Tibial nerve (tissue), 4 donors: ENCODE data around the gene NEDD4L. TPM values are rescaled to one million over a fixed set of nuclear protein-coding genes. Genes with fewer than 3 reads are reported as not detected.

Experiments
- DNase-seq, 2 donors: peaks; one replicate each; pipeline ENCODE4 v3.0.0-alpha.2; 2019; ENCODE audit warnings: low spot score in 2 of 2
- H3K27ac ChIP-seq, 4 donors: fragments of 200-600 bp; sonication (generic) in 3 of 4; one replicate each; pipeline ENCODE4 v1.5.1; 2017 to 2019; ENCODE audit warnings: mild to moderate bottlenecking in 1 of 4
- H3K27me3 ChIP-seq, 2 donors: fragments of 200-600 bp; sonication (generic) in 1 of 2; one replicate each; pipeline versions ENCODE4 v1.5.1 to v1.6.0; 2017 to 2019
- H3K36me3 ChIP-seq, 3 donors: fragments of 200-600 bp; sonication (generic); one replicate each; pipeline ENCODE4 v1.5.1; 2018 to 2019
- H3K4me1 ChIP-seq, 4 donors: fragments of 200-600 bp; sonication (generic) in 3 of 4; one replicate each; pipeline ENCODE4 v1.5.1; 2017 to 2019
- H3K4me3 ChIP-seq, 4 donors: fragments of 200-600 bp; sonication (generic) in 3 of 4; one replicate each; pipeline ENCODE4 v1.5.1; 2017 to 2019; ENCODE audit warnings: mild to moderate bottlenecking in 1 of 4, moderate library complexity in 1 of 4
- H3K9me3 ChIP-seq, 4 donors: fragments of 200-600 bp; sonication (generic) in 3 of 4; one replicate each; pipeline ENCODE4 v1.5.1; 2017 to 2019
- EP300 ChIP-seq, 2 donors: sonication (generic); formaldehyde crosslinking; IDR thresholded peaks; one replicate each; pipeline ENCODE4 v1.6.1; 2017; ENCODE audit warnings: antibody characterized with exemption in 2 of 2, mild to moderate bottlenecking in 1 of 2
- POLR2A ChIP-seq, 2 donors: fragments of 450-650 bp; IDR thresholded peaks; one replicate each; pipeline ENCODE4 v1.6.1; 2017; ENCODE audit warnings: antibody characterized with exemption in 2 of 2, mild to moderate bottlenecking in 2 of 2, moderate library complexity in 2 of 2
- WGBS, 2 donors: methylation state at CpG; one replicate each; pipeline ENCODE4 v1.1.5; 2018; 5-methylcytosine and 5-hydroxymethylcytosine counted together
- total RNA-seq, 4 donors: library from RNA; depleted of rRNA; stranded (reverse); fragments of >200 nt; gene quantifications; one replicate each; pipeline ENCODE4 v1.1.0, GENCODE V29; 2016
- TF ChIP-seq, protein P1 (sequence below), 5 experiments: fragments of 200-600 bp in 3 of 5; fragments of 450-650 bp in 2 of 5; sonication (generic) in 3 of 5; IDR thresholded peaks; one replicate each; pipeline ENCODE4 v1.5.1; 2016 to 2019; ENCODE audit warnings: antibody characterized with exemption in 5 of 5, mild to moderate bottlenecking in 3 of 5, moderate library complexity in 2 of 5

NEDD4L gene
- total RNA-seq, 4 donors from 2014 or later: 15.3 to 59.9 (median 26.8) TPM

GRCh38 chr18:58097907-58098166, 53.8 kb downstream of the NEDD4L start:
- H3K9me3 ChIP-seq: no peaks in the 10 kb centered on the region
- H3K27ac ChIP-seq: peak overlapping the region in 3 of 4 donors; percentile 35 to 92 (median 76)
- no peaks in the 10 kb centered on the region for H3K36me3 ChIP-seq
- H3K27me3 ChIP-seq: no peaks in the 10 kb centered on the region
- DNase-seq: no peak
- 78 to 83% methylated on average over 5 of the region's 5 CpGs for WGBS, 2 donors
- H3K4me3 ChIP-seq: no peak overlapping the region
- TF ChIP-seq POLR2A (IDR thresholded peaks at IDR 0.05): no peak
- TF ChIP-seq, protein P1, sequence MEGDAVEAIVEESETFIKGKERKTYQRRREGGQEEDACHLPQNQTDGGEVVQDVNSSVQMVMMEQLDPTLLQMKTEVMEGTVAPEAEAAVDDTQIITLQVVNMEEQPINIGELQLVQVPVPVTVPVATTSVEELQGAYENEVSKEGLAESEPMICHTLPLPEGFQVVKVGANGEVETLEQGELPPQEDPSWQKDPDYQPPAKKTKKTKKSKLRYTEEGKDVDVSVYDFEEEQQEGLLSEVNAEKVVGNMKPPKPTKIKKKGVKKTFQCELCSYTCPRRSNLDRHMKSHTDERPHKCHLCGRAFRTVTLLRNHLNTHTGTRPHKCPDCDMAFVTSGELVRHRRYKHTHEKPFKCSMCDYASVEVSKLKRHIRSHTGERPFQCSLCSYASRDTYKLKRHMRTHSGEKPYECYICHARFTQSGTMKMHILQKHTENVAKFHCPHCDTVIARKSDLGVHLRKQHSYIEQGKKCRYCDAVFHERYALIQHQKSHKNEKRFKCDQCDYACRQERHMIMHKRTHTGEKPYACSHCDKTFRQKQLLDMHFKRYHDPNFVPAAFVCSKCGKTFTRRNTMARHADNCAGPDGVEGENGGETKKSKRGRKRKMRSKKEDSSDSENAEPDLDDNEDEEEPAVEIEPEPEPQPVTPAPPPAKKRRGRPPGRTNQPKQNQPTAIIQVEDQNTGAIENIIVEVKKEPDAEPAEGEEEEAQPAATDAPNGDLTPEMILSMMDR (IDR thresholded peaks at IDR 0.05): no peak
- TF ChIP-seq EP300 (IDR thresholded peaks at IDR 0.05): no peak
- peaks cover 0 to 54% (median 26%) of the 10 kb centered on the region in 4 donors for H3K4me1 ChIP-seq

- H3K27ac ChIP-seq: peak overlapping the region in 2 of 4 donors; percentile 76 to 92
- no peaks in the 10 kb centered on the region for H3K27me3 ChIP-seq
- H3K4me3 ChIP-seq: no peak overlapping the region
- no peak for TF ChIP-seq EP300 (IDR thresholded peaks at IDR 0.05)
- TF ChIP-seq, protein P1 (IDR thresholded peaks at IDR 0.05): no peak
- no peak for TF ChIP-seq POLR2A (IDR thresholded peaks at IDR 0.05)
- H3K4me1 ChIP-seq: peaks cover 0 to 61% (median 32%) of the 10 kb centered on the region in 4 donors
- H3K36me3 ChIP-seq: no peaks in the 10 kb centered on the region
- WGBS, 2 donors: 92% methylated on average over 3 of the region's 3 CpGs
- no peaks in the 10 kb centered on the region for H3K9me3 ChIP-seq
- DNase-seq: no peak
Observed at GRCh38 chr18:58098706-58099105, 54.7 kb downstream of the NEDD4L start.

DNA sequence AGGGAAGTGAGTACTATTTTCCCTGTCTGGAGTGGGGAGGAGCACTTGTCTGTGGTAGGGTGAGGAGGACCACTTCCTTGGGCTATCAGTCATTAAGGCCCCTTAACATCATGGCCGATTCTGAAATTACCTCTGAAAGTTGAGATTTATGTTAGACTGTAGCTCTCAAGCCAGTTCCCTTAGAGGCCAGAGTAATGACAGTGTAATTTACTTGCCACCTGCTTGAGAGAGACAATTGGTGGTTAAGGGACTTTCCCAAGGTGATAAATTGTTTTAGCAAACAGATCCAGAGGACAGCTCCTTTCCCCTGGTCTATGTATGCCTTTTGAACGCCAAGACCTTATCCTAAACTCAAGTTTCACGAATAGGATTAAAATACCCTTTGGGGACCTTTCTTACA, 56.1 kb downstream of the NEDD4L start:
- no peaks in the 10 kb centered on the region for H3K36me3 ChIP-seq
- DNase-seq: no peak
- peak overlapping the region in 3 of 4 donors; percentile 16 to 92 (median 76) for H3K27ac ChIP-seq
- no peak overlapping the region for H3K4me3 ChIP-seq
- H3K27me3 ChIP-seq: no peaks in the 10 kb centered on the region
- H3K4me1 ChIP-seq: peaks cover 0 to 72% (median 30%) of the 10 kb centered on the region in 4 donors
- 58 to 78% methylated on average over 3 of the region's 3 CpGs for WGBS, 2 donors
- H3K9me3 ChIP-seq: no peaks in the 10 kb centered on the region
- no peak for TF ChIP-seq POLR2A (IDR thresholded peaks at IDR 0.05)
- TF ChIP-seq EP300 (IDR thresholded peaks at IDR 0.05): no peak
- TF ChIP-seq, protein P1 (IDR thresholded peaks at IDR 0.05): no peak

DNA sequence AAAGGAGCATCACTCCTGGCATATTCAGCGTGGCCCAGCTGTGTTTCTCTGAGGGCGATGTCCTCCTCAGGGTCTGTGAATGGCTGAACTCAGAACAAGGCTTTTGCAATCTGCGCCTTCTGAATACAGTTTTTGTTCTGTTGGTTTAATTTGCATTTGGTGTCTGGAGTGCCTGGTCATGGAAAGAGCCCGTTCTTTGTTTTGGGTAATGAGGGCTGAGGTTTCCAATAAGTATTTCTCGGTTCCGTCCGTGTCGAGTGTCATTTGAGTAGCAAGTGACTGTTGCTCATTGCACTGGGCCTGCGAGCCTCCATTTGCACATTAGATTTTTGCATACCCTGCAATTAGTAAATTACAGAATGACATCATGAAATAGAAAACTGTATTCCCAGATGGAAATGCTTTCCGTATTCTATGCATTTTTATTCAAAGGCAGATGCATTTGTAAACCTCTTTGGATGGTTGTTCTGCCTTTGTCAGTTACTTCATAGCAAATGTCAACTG, 57.3 kb downstream of the NEDD4L start:
- peak overlapping the region; percentile 16 to 92 (median 69) for H3K27ac ChIP-seq
- no peak overlapping the region for H3K4me3 ChIP-seq
- H3K27me3 ChIP-seq: no peaks in the 10 kb centered on the region
- no peaks in the 10 kb centered on the region for H3K9me3 ChIP-seq
- no peak for DNase-seq
- TF ChIP-seq EP300 (IDR thresholded peaks at IDR 0.05): peak in 1 of 2 donors; percentile 67
- TF ChIP-seq, protein P1 (IDR thresholded peaks at IDR 0.05): no peak
- no peak for TF ChIP-seq POLR2A (IDR thresholded peaks at IDR 0.05)
- peaks cover 0 to 68% (median 25%) of the 10 kb centered on the region in 4 donors for H3K4me1 ChIP-seq
- 60 to 72% methylated on average over 10 of the region's 10 CpGs for WGBS, 2 donors
- H3K36me3 ChIP-seq: no peaks in the 10 kb centered on the region

- whole genome bisulfite sequencing, 2 donors: 17 to 23% methylated on average over 2 of the region's 2 CpGs
- TF ChIP-seq EP300 (IDR thresholded peaks at IDR 0.05) (no peak), POLR2A (IDR thresholded peaks at IDR 0.05) (no peak)
- TF ChIP-seq, protein P1 (IDR thresholded peaks at IDR 0.05): no peak
- no peak overlapping the region for H3K4me3 ChIP-seq
- no peaks in the 10 kb centered on the region for H3K36me3 ChIP-seq
- peaks cover 0 to 64% (median 23%) of the 10 kb centered on the region in 4 donors for H3K4me1 ChIP-seq
- no peaks in the 10 kb centered on the region for H3K9me3 ChIP-seq
- DNase-seq: no peak
- peak overlapping the region in 3 of 4 donors; percentile 62 to 92 (median 76) for H3K27ac ChIP-seq
- H3K27me3 ChIP-seq: no peaks in the 10 kb centered on the region
Observed at GRCh38 chr18:58102018-58102417, 58.0 kb downstream of the NEDD4L start.
